ENCODE data around the gene SLC25A21.

The SLC25A21 gene

DNA sequence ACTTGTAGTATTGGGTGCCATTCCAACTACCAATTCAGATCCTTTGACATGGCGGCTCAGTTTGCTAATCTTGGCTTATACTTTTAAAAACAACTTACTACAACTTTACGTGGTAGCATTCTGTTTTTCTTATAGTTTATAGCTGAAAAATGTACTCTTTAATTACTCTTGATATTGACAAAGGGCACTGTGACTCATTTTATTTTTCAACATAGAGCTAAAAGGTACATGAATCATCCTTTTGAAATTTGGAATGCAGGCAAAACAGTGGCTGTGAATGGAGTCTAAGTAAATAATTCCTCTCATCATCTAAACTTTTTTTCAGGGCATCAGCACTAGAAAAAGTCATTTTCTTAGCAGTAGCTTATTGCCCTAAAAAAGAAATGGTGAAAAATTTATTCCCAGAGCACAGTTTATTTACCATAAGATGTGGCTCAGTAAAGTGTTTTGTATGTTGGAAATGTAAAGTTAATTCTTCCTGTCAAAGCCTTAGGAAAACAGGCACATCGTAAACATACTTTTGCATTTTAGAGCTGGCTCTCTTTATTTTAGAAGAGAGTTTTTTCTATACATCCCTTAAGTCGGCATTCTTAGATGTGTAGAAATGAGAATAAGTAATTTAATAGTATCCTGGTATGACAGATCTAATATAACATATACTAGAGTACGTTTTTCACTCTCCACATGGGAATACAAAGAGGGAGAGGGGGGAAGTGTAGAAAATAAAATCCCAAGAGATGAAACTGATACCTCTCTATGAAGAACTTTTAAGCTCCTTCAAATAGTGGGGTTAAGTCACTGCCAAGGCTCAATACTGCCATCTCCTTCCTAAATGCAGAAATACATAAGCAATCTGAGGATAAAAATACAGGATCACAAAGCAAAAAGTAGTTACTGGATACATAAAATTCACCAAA lies 55.2 kb downstream of the SLC25A21 start:
- no peak for ATAC-seq (replicated peaks)
- Mint-ChIP-seq H3K4me1 (no peaks in the 10 kb centered on the region), H3K36me3 (no peaks in the 10 kb centered on the region), H3K27me3 (no peaks in the 10 kb centered on the region), H3K9me3 (peaks cover 0 to 4% of the 10 kb centered on the region in 2 donors), H3K27ac (no peak overlapping the region), H3K4me3 (no peak overlapping the region)
- DNase-seq, result no peak

GRCh38 chr14:37115406-37115805 lies 57.0 kb downstream of the SLC25A21 start:
- no peak overlapping the region for H3K27ac Mint-ChIP-seq
- H3K4me3 Mint-ChIP-seq, result no peak overlapping the region
- H3K27me3 Mint-ChIP-seq, result no peaks in the 10 kb centered on the region
- no peaks in the 10 kb centered on the region for H3K4me1 Mint-ChIP-seq
- peaks cover 0 to 4% of the 10 kb centered on the region in 2 donors for H3K9me3 Mint-ChIP-seq
- ATAC-seq (replicated peaks), result no peak
- no peaks in the 10 kb centered on the region for H3K36me3 Mint-ChIP-seq
- no peak for DNase-seq

GRCh38 chr14:37114559-37114958 lies 57.8 kb downstream of the SLC25A21 start:
- H3K9me3 Mint-ChIP-seq, result peaks cover 0 to 4% of the 10 kb centered on the region in 2 donors
- no peak for ATAC-seq (replicated peaks)
- H3K27ac Mint-ChIP-seq, result no peak overlapping the region
- H3K4me3 Mint-ChIP-seq, result no peak overlapping the region
- no peaks in the 10 kb centered on the region for H3K4me1 Mint-ChIP-seq
- DNase-seq, result no peak
- no peaks in the 10 kb centered on the region for H3K36me3 Mint-ChIP-seq
- H3K27me3 Mint-ChIP-seq, result no peaks in the 10 kb centered on the region

- Mint-ChIP-seq H3K4me1 (no peaks in the 10 kb centered on the region), H3K27me3 (no peaks in the 10 kb centered on the region), H3K9me3 (peaks cover 0 to 4% of the 10 kb centered on the region in 2 donors), H3K27ac (no peak overlapping the region), H3K36me3 (no peaks in the 10 kb centered on the region), H3K4me3 (no peak overlapping the region)
- ATAC-seq (replicated peaks) (no peak), DNase-seq (no peak)
Measured at GRCh38 chr14:37114002-37114401, 58.4 kb downstream of the SLC25A21 start.

GRCh38 chr14:37098132-37098531 lies 74.3 kb downstream of the SLC25A21 start:
- Mint-ChIP-seq H3K36me3 (no peaks in the 10 kb centered on the region), H3K4me3 (no peak overlapping the region), H3K4me1 (no peaks in the 10 kb centered on the region), H3K27me3 (no peaks in the 10 kb centered on the region), H3K9me3 (peaks cover 2 to 6% of the 10 kb centered on the region in 2 donors), H3K27ac (no peak overlapping the region)
- no peak for ATAC-seq (replicated peaks)
- no peak for DNase-seq

- Mint-ChIP-seq H3K36me3 (no peaks in the 10 kb centered on the region), H3K4me3 (no peak overlapping the region), H3K9me3 (peaks cover 3% of the 10 kb centered on the region in 2 donors), H3K27me3 (no peaks in the 10 kb centered on the region), H3K4me1 (no peaks in the 10 kb centered on the region), H3K27ac (no peak overlapping the region)
- DNase-seq (no peak), ATAC-seq (replicated peaks) (no peak)
Measured at GRCh38 chr14:37094502-37094901, 77.9 kb downstream of the SLC25A21 start.

DNA sequence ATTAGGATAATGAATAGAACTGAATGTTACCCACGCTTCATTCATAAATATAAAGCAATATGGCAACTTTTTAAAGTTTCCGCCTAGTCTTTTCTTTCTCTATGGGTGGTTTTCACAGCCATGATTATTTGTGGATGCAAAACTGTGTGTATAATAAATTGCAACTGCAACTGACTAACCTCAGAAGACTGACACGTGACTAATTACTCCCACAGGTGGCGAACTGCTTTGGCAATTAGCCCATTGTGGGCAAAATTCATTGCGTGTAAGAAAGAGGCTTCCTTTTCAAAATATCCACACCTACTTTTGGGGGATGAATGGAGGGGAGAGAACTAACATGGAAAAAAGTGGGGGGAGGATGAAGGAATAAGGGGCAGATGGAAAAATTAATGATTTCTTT lies 79.0 kb downstream of the SLC25A21 start:
- Mint-ChIP-seq H3K4me1 (no peaks in the 10 kb centered on the region), H3K36me3 (no peaks in the 10 kb centered on the region), H3K9me3 (peaks cover 3% of the 10 kb centered on the region in 2 donors), H3K4me3 (no peak overlapping the region), H3K27me3 (no peaks in the 10 kb centered on the region), H3K27ac (no peak overlapping the region)
- no peak for ATAC-seq (replicated peaks)
- DNase-seq, result no peak

DNA sequence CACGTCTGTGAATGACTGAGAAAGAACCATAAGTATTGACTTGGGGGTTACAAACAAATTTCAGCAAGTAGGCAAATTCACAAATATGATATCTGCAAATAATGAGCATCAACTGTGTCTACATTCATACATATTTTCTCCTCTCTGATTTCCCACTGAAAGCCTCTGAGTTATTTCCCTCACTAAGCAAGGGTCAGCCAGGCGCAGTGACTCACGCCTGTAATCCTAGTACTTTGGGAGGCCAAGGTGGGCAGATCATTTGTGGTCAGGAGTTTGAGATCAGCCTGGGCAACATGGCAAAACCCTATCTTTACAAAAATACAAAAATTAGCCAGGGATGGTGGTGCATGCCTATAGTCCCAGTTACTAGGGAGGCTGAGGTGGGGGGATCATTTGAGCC lies 80.8 kb downstream of the SLC25A21 start:
- ATAC-seq (replicated peaks), result no peak
- H3K27ac Mint-ChIP-seq, result no peak overlapping the region
- H3K9me3 Mint-ChIP-seq, result peaks cover 3 to 5% of the 10 kb centered on the region in 2 donors
- no peak for DNase-seq
- H3K27me3 Mint-ChIP-seq, result no peaks in the 10 kb centered on the region
- no peaks in the 10 kb centered on the region for H3K4me1 Mint-ChIP-seq
- H3K36me3 Mint-ChIP-seq, result no peaks in the 10 kb centered on the region
- no peak overlapping the region for H3K4me3 Mint-ChIP-seq

DNA sequence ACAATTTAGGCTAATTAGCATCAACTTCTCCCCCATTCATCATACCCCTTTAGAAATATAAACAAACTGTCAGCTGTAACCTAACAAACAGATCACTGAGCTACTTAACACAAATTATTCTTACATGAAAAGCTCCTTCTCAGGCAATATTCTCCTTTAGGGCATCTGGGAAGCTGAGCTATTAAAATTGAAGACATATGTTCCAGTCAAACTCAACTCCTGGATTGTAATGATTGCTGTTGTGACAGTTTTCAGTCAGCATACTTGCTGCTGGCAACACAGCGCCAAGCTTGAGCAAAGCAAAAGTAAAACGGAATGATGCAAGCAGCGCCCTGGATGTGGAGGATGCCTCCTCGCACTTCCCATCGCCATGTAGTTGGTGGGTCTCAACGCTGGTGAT lies 82.4 kb downstream of the SLC25A21 start:
- Mint-ChIP-seq H3K27me3 (no peaks in the 10 kb centered on the region), H3K4me1 (no peaks in the 10 kb centered on the region), H3K4me3 (no peak overlapping the region), H3K9me3 (peaks cover 2 to 3% of the 10 kb centered on the region in 2 donors), H3K36me3 (no peaks in the 10 kb centered on the region), H3K27ac (no peak overlapping the region)
- ATAC-seq (replicated peaks), result no peak
- DNase-seq, result no peak

DNA sequence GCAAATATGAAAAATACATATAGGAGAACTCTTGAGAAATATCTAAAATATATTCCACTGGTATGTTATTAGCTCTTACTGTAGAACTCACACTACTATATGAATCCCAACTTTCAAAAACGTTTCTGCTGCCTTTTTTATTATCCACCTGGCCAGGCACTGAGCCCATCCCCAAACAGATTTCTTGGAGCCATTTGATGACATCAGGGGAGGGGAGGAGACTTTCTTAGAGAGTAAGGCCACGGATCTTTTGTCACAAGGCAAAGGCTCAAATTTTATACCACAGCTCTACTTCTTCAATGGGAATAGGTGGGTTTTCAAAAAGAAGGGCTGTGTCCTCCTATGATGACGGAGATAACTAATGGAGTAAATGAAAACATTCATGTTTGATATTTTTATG lies 83.0 kb downstream of the SLC25A21 start:
- no peak for ATAC-seq (replicated peaks)
- Mint-ChIP-seq H3K9me3 (peaks cover 2 to 3% of the 10 kb centered on the region in 2 donors), H3K4me3 (no peak overlapping the region), H3K36me3 (no peaks in the 10 kb centered on the region), H3K4me1 (no peaks in the 10 kb centered on the region), H3K27me3 (no peaks in the 10 kb centered on the region), H3K27ac (no peak overlapping the region)
- DNase-seq, result no peak

- H3K4me1 Mint-ChIP-seq, result no peaks in the 10 kb centered on the region
- no peak overlapping the region for H3K4me3 Mint-ChIP-seq
- peaks cover 2 to 3% of the 10 kb centered on the region in 2 donors for H3K9me3 Mint-ChIP-seq
- H3K27ac Mint-ChIP-seq, result no peak overlapping the region
- ATAC-seq (replicated peaks), result no peak
- no peaks in the 10 kb centered on the region for H3K27me3 Mint-ChIP-seq
- DNase-seq, result no peak
- H3K36me3 Mint-ChIP-seq, result no peaks in the 10 kb centered on the region
Measured at GRCh38 chr14:37088356-37089215, 83.8 kb downstream of the SLC25A21 start.

DNA sequence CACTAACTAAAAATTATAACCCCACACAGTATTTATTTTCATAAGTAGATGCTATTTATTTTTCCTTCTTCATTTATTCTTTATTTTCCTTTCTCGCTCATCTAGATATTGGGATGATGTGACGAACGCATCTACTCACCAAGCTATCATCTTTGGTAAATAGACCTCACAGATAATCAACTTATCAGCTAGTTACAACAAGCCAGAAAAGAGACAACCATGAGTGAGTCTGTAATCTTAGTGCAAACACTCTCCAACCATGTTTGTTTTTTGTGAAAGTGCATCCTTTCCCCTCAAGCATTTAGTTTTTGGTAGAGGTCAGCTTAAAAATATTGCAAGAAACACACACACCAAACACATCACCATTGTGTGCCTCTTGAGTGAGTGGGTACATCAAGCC lies 84.9 kb downstream of the SLC25A21 start:
- H3K4me3 Mint-ChIP-seq, result no peak overlapping the region
- H3K9me3 Mint-ChIP-seq, result peaks cover 2 to 3% of the 10 kb centered on the region in 2 donors
- H3K27me3 Mint-ChIP-seq, result no peaks in the 10 kb centered on the region
- no peak for DNase-seq
- H3K36me3 Mint-ChIP-seq, result no peaks in the 10 kb centered on the region
- ATAC-seq (replicated peaks), result no peak
- H3K27ac Mint-ChIP-seq, result no peak overlapping the region
- no peaks in the 10 kb centered on the region for H3K4me1 Mint-ChIP-seq

DNA sequence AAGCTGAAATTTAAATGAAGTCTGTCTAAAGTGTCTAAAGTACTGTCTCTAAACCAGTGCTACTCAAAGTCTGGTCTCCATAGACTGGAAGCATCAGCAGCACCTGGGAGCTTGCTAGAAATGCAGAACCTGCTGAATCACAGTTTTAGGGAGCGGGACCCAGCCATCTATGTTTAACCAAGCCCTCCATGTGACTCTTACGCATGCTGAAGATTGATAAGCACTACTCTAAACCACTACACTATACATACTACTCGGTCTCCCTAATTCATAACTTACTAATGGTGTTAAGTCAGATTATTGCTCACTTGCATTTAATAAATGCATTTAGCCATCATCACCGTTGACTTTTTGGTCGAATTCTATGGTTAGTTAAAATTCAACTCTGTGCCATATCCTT lies 88.8 kb downstream of the SLC25A21 start:
- Mint-ChIP-seq H3K27me3 (no peaks in the 10 kb centered on the region), H3K36me3 (no peaks in the 10 kb centered on the region), H3K27ac (no peak overlapping the region), H3K4me1 (no peaks in the 10 kb centered on the region), H3K9me3 (peaks cover 0 to 8% of the 10 kb centered on the region in 2 donors), H3K4me3 (no peak overlapping the region)
- ATAC-seq (replicated peaks) (no peak), DNase-seq (no peak)

DNA sequence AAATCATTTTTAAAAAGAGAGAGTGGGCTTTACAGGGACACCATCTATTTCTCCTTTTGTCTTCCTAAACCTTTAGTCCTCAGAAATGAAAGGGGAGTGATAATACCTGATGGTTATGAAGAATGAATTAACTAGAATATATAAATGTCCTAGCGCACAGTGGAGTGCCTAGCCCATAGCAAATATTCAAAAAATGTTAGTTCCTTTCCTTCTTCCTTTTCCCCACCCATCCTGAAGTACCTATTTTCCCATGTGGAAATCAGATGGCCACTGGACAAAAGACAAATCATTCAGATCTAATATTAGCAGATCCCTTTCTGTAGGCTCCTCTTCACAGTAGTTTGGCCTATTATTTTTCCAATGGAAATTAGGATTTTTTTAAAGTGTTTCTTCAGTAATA lies 90.0 kb downstream of the SLC25A21 start:
- DNase-seq (no peak), ATAC-seq (replicated peaks) (no peak)
- Mint-ChIP-seq H3K4me1 (no peaks in the 10 kb centered on the region), H3K4me3 (no peak overlapping the region), H3K9me3 (peaks cover 0 to 7% of the 10 kb centered on the region in 2 donors), H3K27ac (peak overlapping the region; percentile 14), H3K27me3 (no peaks in the 10 kb centered on the region), H3K36me3 (no peaks in the 10 kb centered on the region)

DNA sequence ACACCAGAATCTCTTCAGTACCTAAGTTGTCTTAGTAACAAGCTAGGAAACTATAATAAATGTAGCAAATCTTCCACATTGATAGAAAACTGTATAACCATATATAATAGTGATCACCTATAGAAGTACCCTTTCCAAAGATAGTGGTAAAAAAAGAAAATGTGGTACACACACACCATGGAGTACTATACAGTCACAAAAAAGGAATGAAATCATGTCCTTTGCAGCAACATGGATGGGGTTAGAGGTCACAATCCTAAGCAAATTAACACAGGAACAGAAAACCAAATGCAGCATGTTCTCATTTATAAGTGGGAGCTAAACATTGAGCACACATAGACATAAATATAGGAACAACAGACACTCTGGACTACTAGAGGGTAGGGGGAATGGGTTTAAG lies 90.5 kb downstream of the SLC25A21 start:
- no peaks in the 10 kb centered on the region for H3K36me3 Mint-ChIP-seq

More for the DNA sequence above, 90.5 kb downstream of the SLC25A21 start:
- no peak overlapping the region for H3K27ac Mint-ChIP-seq
- ATAC-seq (replicated peaks), result no peak
- peaks cover 0 to 6% of the 10 kb centered on the region in 2 donors for H3K9me3 Mint-ChIP-seq
- H3K4me3 Mint-ChIP-seq, result no peak overlapping the region
- H3K4me1 Mint-ChIP-seq, result no peaks in the 10 kb centered on the region
- no peaks in the 10 kb centered on the region for H3K27me3 Mint-ChIP-seq
- DNase-seq, result no peak

All from stimulated activated naive B cell treated with anti-CD40 and anti-IgM and Interleukin-4, amounts not matched to agents 10 μg/mL and 1 μg/mL and 100 μg/mL, for 72 hours (primary cell).